Suprapubic skin (tissue), 4 donors: ENCODE measurements around the gene AGO1.

Experiments
- EP300 ChIP-seq: sonication (generic); formaldehyde crosslinking; IDR thresholded peaks from one replicate; pipeline ENCODE4 v1.6.1; 2017; ENCODE audit warnings: antibody characterized with exemption
- POLR2AphosphoS5 ChIP-seq, 3 donors: sonication (generic); formaldehyde crosslinking; IDR thresholded peaks; one replicate each; pipeline ENCODE4 v1.6.1; 2017; ENCODE audit warnings: antibody characterized with exemption in 3 of 3
- TF ChIP-seq, protein P1 (sequence below), 2 donors: fragments of 200-600 bp in 1 of 2; fragments of 450-650 bp in 1 of 2; sonication (generic) in 1 of 2; IDR thresholded peaks; one replicate each; pipeline ENCODE4 v1.5.1; 2016 to 2019; ENCODE audit warnings: antibody characterized with exemption in 2 of 2, mild to moderate bottlenecking in 1 of 2, moderate library complexity in 1 of 2

DNA sequence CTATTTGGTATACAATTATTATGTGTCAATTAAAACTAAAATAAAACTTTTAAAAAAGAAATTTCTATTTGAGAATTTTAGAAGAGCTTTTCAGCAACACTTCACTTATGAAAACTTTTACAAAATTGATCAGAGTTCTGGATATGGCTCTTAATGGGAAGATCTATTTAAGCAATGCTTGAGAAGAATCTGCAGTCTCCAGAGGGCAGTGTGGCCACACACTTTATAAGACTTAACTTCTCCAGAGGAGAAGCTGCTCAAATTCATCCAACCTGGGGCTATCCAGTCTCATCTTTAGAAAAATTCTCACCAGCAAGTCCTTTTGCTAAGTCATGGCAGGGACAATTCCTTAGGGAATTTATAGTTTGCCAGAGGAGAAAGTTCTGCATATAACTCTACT, 25.2 kb upstream of the AGO1 start:
- TF ChIP-seq, protein P1, sequence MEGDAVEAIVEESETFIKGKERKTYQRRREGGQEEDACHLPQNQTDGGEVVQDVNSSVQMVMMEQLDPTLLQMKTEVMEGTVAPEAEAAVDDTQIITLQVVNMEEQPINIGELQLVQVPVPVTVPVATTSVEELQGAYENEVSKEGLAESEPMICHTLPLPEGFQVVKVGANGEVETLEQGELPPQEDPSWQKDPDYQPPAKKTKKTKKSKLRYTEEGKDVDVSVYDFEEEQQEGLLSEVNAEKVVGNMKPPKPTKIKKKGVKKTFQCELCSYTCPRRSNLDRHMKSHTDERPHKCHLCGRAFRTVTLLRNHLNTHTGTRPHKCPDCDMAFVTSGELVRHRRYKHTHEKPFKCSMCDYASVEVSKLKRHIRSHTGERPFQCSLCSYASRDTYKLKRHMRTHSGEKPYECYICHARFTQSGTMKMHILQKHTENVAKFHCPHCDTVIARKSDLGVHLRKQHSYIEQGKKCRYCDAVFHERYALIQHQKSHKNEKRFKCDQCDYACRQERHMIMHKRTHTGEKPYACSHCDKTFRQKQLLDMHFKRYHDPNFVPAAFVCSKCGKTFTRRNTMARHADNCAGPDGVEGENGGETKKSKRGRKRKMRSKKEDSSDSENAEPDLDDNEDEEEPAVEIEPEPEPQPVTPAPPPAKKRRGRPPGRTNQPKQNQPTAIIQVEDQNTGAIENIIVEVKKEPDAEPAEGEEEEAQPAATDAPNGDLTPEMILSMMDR (IDR thresholded peaks at IDR 0.05): no peak
- TF ChIP-seq EP300 (no peak), POLR2AphosphoS5 (IDR thresholded peaks at IDR 0.05) (no peak)
